Measurements from ENCODE around the gene ZNF57.
A peak's percentile ranks its signal among the peaks of the same experiment; 100 is the strongest.
"Not testable (repeated sequence)": the region's sequence is repeated elsewhere in the genome, so short reads cannot be mapped to it uniquely, and the experiment has no call there.

The ZNF57 gene

GRCh38 chr19:2952953-2953481, 52.3 kb downstream of the ZNF57 start:
- DNase-seq (ENCODE audit: low spot score), result no peak

GRCh38 chr19:2957160-2957559, 56.4 kb downstream of the ZNF57 start:
- DNase-seq (ENCODE audit: low spot score), result no peak

- no peak for DNase-seq (ENCODE audit: low spot score)
Measured at GRCh38 chr19:2960120-2960519, 59.4 kb downstream of the ZNF57 start.

GRCh38 chr19:2962018-2962670, 61.4 kb downstream of the ZNF57 start:
- peak; percentile 39 for DNase-seq (ENCODE audit: low spot score)

- DNase-seq (ENCODE audit: low spot score), result no peak
Measured at GRCh38 chr19:2963122-2963521, 62.4 kb downstream of the ZNF57 start.

GRCh38 chr19:2963631-2964030, 62.9 kb downstream of the ZNF57 start:
- not testable (repeated sequence) for DNase-seq (ENCODE audit: low spot score)

- DNase-seq (ENCODE audit: low spot score), result no peak
Measured at GRCh38 chr19:2964874-2965273, 64.1 kb downstream of the ZNF57 start.

GRCh38 chr19:2967972-2968371, 67.2 kb downstream of the ZNF57 start:
- no peak for DNase-seq (ENCODE audit: low spot score)
